DLD1 (cell line): ENCODE results near the gene SENP1.

Experiments used
- in situ Hi-C: cut with HindIII; loops from 2 replicates; pipeline ENCODE4 v1.10.0; 2017; ENCODE audit warnings: low sequenced_read_pairs

SENP1 gene

DNA sequence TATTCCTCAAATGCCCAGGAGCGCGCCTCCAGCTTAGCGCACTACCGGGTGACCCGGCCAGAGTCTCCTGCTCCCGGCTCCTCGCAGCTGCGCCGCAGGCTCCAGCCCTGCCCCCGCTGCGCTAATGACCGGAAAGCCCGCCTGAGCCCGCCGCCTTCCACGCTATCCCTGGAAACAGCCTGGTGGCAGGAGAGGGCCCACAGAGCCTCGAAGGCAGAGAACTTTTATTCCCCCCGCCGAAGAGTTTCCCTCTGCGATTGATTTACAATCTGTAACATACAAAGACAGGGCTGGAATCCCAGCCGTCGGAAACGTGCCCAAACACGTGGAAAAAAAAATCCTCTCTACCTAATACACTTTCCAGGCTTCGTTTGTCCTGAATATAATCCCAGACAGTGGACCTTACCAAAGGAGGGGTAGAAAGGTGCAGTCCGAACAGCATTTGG lies 103.1 kb downstream of the SENP1 start:
- in situ Hi-C loops: no loop called here

DNA sequence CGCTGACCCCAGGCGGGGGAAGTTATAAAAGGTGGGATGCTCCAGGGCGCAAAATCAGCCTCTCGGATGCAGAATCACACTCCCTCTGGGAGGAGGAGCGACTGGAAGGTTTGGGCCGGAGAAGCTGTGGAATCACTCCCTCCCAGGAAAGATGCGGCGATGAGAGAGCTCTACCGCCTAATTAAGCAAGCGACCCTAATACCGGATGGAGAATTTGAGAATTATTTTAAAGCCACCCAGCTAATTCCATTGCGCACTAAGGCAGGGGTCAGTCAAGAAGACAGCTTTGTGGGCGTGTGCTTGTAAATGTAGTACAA lies 103.5 kb downstream of the SENP1 start:
- in situ Hi-C loops: no loop called here

DNA sequence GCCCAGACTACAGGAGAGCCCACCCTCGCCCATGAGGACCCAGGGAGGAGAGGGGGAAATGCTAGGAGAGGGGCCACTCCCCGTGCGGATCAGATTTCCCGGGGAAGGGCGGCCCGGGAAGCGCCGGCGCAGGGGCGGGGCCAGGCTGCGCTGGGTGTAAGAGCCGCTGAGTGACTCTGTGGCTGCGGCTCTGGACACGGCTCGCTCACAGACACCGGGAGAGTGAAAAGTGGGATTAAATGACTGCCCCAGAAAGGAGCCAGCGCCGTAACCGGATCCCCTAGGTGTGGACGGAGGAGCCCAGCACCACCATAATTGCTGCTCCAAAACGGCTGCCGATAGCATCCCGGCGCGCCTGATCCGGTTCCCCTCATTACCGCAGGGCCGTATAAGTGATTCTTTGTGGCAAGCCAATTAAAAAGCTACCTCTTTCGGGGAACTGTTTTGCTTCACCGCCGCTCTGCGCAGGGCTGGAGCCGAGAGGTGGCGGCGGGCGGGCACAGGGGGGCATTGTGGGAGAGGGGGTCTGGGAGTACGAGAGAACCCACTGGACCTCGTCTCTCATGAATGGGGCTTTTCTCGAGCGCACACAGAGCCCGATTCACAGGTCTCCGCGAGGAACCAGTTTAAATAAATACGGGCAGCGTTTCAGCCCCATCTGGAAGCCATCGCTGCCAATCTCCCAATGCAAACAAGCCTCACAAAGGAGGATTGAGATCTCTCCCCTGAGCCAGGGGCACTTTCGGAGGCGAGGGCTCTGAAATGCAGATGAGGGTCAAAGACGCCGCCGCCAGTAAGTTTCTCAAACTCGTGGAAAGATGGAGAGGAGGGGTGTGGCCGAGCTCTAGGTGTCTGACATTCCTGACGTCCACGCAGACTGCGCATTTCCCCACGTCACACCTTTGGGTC lies 104.1 kb downstream of the SENP1 start:
- in situ Hi-C loops: no loop called here

GRCh38 chr12:48000878-48001504 lies 104.9 kb downstream of the SENP1 start:
- in situ Hi-C loops: no loop called here

- in situ Hi-C loops: no loop called here
Observed at GRCh38 chr12:47999816-48000215, 106.1 kb downstream of the SENP1 start.

GRCh38 chr12:47997321-47997720 lies 108.6 kb downstream of the SENP1 start:
- in situ Hi-C loops: no loop called here

- in situ Hi-C loops: no loop called here
Observed at GRCh38 chr12:47995981-47996401, 109.9 kb downstream of the SENP1 start.

- in situ Hi-C loops: no loop called here
Observed at GRCh38 chr12:47993491-47993890, 112.4 kb downstream of the SENP1 start.
